WTC11 (cell line): ENCODE data around the gene MARK2. TPM values are rescaled to one million over a fixed set of nuclear protein-coding genes. Genes with fewer than 3 reads are reported as not detected.

Experiments
- ATAC-seq: fragments of 200-7000 bp; cut with Tn5 transposase; 2 replicates; pipeline ENCODE4 v1.10.0; 2021; ENCODE audit warnings: mild to moderate bottlenecking, moderate library complexity
- CTCF ChIA-PET: fragments of 300-600 bp; sonication (Branson Sonifier 250); formaldehyde crosslinking; loops from one replicate; lab custom pipeline; 2021; ENCODE audit warnings: antibody characterized with exemption; lab: Charles Lee
- POLR2A ChIA-PET: fragments of 350-600 bp; sonication (Branson Sonifier 250); formaldehyde crosslinking; loops from one replicate; lab custom pipeline; 2021; ENCODE audit warnings: antibody characterized with exemption; lab: Charles Lee
- DNase-seq: peaks from one replicate; pipeline ENCODE4 v3.0.0; 2021; ENCODE audit warnings: low spot score
- H3K27ac Mint-ChIP-seq: 2 replicates; pipeline ENCODE4 v1.8.0; 2021; ENCODE audit warnings: mixed read lengths
- H3K27me3 Mint-ChIP-seq: 2 replicates; pipeline ENCODE4 v1.8.0; 2021; ENCODE audit warnings: low read depth, mild to moderate bottlenecking, moderate library complexity, mixed read lengths
- H3K36me3 Mint-ChIP-seq: 2 replicates; pipeline ENCODE4 v1.8.0; 2021; ENCODE audit warnings: mixed read lengths
- H3K4me1 Mint-ChIP-seq: 2 replicates; pipeline ENCODE4 v1.8.0; 2022; ENCODE audit warnings: mixed read lengths
- H3K4me3 Mint-ChIP-seq: 2 replicates; pipeline ENCODE4 v1.8.0; 2021; ENCODE audit warnings: mild to moderate bottlenecking, moderate library complexity, mixed read lengths
- H3K9me3 Mint-ChIP-seq: 2 replicates; pipeline ENCODE4 v1.8.0; 2021; ENCODE audit warnings: mixed read lengths
- E2F5 ChIP-seq: sonication (generic); formaldehyde crosslinking; IDR thresholded peaks from 2 replicates; pipeline ENCODE4 v1.8.1; 2022; ENCODE audit warnings: mild to moderate bottlenecking, moderate library complexity, missing genetic modification reagents
- EMX1 ChIP-seq: fragments of 250-450 bp; sonication (Bioruptor Pico); IDR thresholded peaks from 2 replicates; pipeline ENCODE4 v1.8.0; 2021; ENCODE audit warnings: mild to moderate bottlenecking
- ERG ChIP-seq: fragments of 250-450 bp; sonication (Bioruptor Pico); IDR thresholded peaks from 2 replicates; pipeline ENCODE4 v1.8.0; 2021; ENCODE audit warnings: mild to moderate bottlenecking
- FOXP4 ChIP-seq: sonication (generic); formaldehyde crosslinking; IDR thresholded peaks from 2 replicates; pipeline ENCODE4 v1.8.0; 2022; ENCODE audit warnings: mild to moderate bottlenecking, missing genetic modification reagents
- MYBL2 ChIP-seq: sonication (generic); formaldehyde crosslinking; IDR thresholded peaks from 2 replicates; pipeline ENCODE4 v1.8.1; 2023; ENCODE audit warnings: mild to moderate bottlenecking, moderate library complexity, missing genetic modification reagents
- NR2C2 ChIP-seq: sonication (generic); formaldehyde crosslinking; IDR thresholded peaks from 2 replicates; pipeline ENCODE4 v1.8.0; 2022; ENCODE audit warnings: mild to moderate bottlenecking, missing genetic modification reagents
- STAT6 ChIP-seq: sonication (generic); formaldehyde crosslinking; conservative IDR thresholded peaks from 2 replicates; pipeline ENCODE4 v1.8.1; 2023; ENCODE audit warnings: mild to moderate bottlenecking, low read depth, missing genetic modification reagents, moderate library complexity
- TEAD4 ChIP-seq: sonication (generic); formaldehyde crosslinking; IDR thresholded peaks from 2 replicates; pipeline ENCODE4 v1.8.0; 2022; ENCODE audit warnings: mild to moderate bottlenecking, missing genetic modification reagents
- ZBTB21 ChIP-seq: sonication (generic); formaldehyde crosslinking; IDR thresholded peaks from 2 replicates; pipeline ENCODE4 v1.8.1; 2023; ENCODE audit warnings: mild to moderate bottlenecking, missing genetic modification reagents, borderline replicate concordance
- ZNF121 ChIP-seq: sonication (generic); formaldehyde crosslinking; IDR thresholded peaks from 2 replicates; pipeline ENCODE4 v1.8.0; 2023; ENCODE audit warnings: missing genetic modification reagents
- ZNF219 ChIP-seq: sonication (generic); formaldehyde crosslinking; IDR thresholded peaks from 2 replicates; pipeline ENCODE4 v1.8.0; 2023; ENCODE audit warnings: missing genetic modification reagents, mild to moderate bottlenecking, borderline replicate concordance
- ZNF512 ChIP-seq: sonication (generic); formaldehyde crosslinking; IDR thresholded peaks from 2 replicates; pipeline ENCODE4 v1.8.1; 2022; ENCODE audit warnings: missing genetic modification reagents, borderline replicate concordance
- total RNA-seq: library from RNA; stranded (reverse); gene quantifications from 3 replicates; pipeline ENCODE4 v1.2.3, GENCODE V29; 2021

Gene MARK2
- total RNA-seq, 1 experiment from 2014 or later: 57.4 TPM

- TF ChIP-seq NR2C2 (CRISPR knock-in tag) (no peak), E2F5 (CRISPR knock-in tag) (no peak)
Observed at GRCh38 chr11:63816166-63816565, 22.7 kb upstream of the MARK2 start (continued).

GRCh38 chr11:63816732-63817131, 22.2 kb upstream of the MARK2 start:
- Mint-ChIP-seq H3K27me3 (peaks cover 10% of the 10 kb centered on the region), H3K9me3 (no peaks in the 10 kb centered on the region), H3K27ac (no peak overlapping the region), H3K4me1 (peaks cover 27% of the 10 kb centered on the region), H3K4me3 (no peak overlapping the region), H3K36me3 (peaks cover 59% of the 10 kb centered on the region)
- no peak for ATAC-seq
- POLR2A ChIA-PET: interaction anchor here (0.9 kb wide), 1 partner anchor 94 kb away, joined by 3 read pairs; no protein-coding TSS in a partner anchor
- CTCF ChIA-PET: no interaction called here
- no peak for DNase-seq
- TF ChIP-seq STAT6 (CRISPR knock-in tag) (no peak), ZNF121 (CRISPR knock-in tag) (peak; percentile 89)

GRCh38 chr11:63817758-63818498, 21.0 kb upstream of the MARK2 start:
- Mint-ChIP-seq H3K9me3 (no peaks in the 10 kb centered on the region), H3K4me1 (peaks cover 18% of the 10 kb centered on the region), H3K36me3 (peaks cover 70% of the 10 kb centered on the region), H3K4me3 (no peak overlapping the region), H3K27ac (no peak overlapping the region; the same call in 1 of the 2 replicates), H3K27me3 (no peaks in the 10 kb centered on the region)
- ChIA-PET POLR2A (interaction anchor here (1.9 kb wide), 1 partner anchor 49 kb away, joined by 6 read pairs; the partner anchor contains the start of gene ZFTA), CTCF (no interaction called here)
- TF ChIP-seq ZNF121 (CRISPR knock-in tag) (no peak), TEAD4 (no peak), ZNF512 (no peak), ZBTB21 (CRISPR knock-in tag) (no peak), MYBL2 (CRISPR knock-in tag) (no peak), FOXP4 (CRISPR knock-in tag) (no peak), EMX1 (CRISPR knock-in tag) (no peak), ZNF219 (CRISPR knock-in tag) (no peak), ERG (CRISPR knock-in tag) (no peak)
- no peak for ATAC-seq
- no peak for DNase-seq
